Measurements from ENCODE around the gene DAZAP1.

Gene DAZAP1

DNA sequence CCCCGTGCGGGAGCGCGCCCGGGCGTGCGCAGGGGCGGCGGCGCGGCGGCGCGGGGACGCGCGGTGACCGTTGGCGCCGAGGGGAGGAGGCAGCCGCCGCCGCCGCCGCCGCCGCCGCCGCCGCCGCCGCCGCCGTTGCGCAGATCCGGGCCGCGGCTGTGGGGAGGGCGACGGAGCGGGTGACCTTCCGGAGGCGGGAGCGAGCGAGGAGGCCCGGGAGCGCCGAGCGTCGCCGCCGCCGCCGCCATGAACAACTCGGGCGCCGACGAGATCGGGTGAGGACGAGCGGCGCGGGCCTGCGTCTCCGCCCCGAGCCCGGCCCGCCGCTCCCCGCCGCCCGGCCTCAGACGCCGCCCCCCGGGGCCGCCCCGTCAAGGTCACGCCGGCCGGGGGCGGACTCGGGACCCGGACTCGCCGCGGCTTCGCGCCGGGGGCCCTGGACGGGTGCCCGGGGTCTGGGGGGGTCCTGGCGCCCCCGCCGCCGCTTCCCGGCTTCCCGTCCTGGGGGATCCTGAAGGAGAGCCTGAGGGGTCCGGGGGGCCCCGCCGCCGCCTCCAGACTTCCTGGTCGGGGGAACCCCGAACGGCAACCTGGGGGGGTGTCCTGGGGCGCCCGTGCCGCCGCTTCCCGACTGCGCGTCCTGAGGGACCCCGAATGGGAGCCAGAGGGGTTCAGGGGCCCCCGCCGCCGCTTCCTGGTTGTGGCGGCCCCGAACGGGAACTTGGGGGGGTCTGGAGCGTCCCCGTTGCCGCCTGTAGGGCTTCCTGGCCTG lies at the start of gene DAZAP1:
TSS of gene DAZAP1 (plus strand) at position 59 of the 772 bp plus-strand sequence. CDS start at position 247, 188 bp downstream.
- no peak for DNase-seq (ENCODE audit: extremely low read depth, low read depth)
- TF ChIP-seq, protein P1, sequence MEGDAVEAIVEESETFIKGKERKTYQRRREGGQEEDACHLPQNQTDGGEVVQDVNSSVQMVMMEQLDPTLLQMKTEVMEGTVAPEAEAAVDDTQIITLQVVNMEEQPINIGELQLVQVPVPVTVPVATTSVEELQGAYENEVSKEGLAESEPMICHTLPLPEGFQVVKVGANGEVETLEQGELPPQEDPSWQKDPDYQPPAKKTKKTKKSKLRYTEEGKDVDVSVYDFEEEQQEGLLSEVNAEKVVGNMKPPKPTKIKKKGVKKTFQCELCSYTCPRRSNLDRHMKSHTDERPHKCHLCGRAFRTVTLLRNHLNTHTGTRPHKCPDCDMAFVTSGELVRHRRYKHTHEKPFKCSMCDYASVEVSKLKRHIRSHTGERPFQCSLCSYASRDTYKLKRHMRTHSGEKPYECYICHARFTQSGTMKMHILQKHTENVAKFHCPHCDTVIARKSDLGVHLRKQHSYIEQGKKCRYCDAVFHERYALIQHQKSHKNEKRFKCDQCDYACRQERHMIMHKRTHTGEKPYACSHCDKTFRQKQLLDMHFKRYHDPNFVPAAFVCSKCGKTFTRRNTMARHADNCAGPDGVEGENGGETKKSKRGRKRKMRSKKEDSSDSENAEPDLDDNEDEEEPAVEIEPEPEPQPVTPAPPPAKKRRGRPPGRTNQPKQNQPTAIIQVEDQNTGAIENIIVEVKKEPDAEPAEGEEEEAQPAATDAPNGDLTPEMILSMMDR (IDR thresholded peaks at IDR 0.05; ENCODE audit: low read depth, low read length), result no peak

DNA sequence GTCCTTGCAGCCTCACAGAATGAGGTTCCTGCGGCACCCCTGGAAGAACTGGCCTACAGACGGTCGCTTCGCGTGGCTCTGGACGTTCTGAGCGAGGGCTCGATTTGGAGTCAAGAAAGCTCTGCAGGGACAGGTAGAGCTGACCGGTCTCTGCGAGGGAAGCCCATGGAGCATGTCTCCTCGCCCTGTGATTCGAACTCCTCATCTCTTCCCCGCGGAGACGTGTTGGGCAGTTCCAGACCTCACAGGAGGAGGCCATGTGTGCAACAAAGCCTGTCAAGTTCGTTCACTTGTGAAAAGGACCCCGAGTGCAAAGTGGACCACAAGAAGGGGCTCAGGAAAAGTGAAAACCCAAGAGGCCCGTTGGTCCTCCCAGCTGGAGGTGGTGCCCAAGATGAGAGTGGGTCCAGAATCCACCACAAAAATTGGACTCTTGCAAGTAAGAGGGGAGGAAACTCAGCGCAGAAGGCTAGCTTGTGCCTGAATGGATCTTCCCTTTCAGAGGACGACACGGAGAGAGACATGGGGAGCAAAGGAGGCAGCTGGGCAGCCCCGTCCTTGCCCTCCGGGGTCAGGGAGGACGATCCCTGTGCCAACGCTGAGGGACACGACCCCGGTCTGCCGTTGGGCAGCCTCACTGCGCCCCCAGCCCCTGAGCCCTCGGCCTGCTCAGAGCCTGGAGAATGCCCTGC lies 47.1 kb upstream of the DAZAP1 start:
- DNase-seq (ENCODE audit: extremely low read depth, low read depth), result no peak
- TF ChIP-seq, protein P1 (IDR thresholded peaks at IDR 0.05; ENCODE audit: low read depth, low read length), result no peak

DNA sequence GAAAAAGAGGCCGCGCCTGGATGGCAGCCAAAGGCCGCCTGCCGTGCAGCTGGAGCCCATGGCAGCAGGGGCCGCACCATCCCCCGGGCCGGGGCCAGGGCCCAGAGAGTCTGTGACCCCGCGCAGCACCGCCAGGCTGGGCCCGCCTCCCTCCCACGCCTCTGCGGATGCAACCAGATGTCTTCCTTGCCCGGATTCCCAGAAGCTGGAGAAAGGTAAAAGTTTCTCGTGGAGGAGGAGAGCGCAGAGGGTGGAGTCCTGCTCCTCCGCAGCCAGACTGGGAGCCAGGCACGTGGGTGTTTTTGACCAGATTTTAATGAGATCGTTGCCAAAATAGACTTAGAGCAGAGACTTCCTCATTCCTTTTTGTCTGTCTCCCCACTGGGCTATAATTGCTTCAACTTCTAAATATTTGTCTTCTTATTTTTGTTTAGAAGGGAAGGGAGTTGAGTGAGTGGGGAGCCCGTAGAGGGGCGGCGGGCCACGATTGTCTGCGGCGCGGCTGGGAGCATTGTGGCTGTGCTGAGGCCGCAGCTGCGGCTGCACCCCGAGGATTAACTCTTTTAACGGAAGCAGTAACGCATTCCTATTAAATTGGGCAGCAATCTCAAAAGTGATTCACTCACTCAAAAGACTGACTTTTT lies 46.4 kb upstream of the DAZAP1 start:
- DNase-seq (ENCODE audit: extremely low read depth, low read depth), result peak; percentile 62

DNA sequence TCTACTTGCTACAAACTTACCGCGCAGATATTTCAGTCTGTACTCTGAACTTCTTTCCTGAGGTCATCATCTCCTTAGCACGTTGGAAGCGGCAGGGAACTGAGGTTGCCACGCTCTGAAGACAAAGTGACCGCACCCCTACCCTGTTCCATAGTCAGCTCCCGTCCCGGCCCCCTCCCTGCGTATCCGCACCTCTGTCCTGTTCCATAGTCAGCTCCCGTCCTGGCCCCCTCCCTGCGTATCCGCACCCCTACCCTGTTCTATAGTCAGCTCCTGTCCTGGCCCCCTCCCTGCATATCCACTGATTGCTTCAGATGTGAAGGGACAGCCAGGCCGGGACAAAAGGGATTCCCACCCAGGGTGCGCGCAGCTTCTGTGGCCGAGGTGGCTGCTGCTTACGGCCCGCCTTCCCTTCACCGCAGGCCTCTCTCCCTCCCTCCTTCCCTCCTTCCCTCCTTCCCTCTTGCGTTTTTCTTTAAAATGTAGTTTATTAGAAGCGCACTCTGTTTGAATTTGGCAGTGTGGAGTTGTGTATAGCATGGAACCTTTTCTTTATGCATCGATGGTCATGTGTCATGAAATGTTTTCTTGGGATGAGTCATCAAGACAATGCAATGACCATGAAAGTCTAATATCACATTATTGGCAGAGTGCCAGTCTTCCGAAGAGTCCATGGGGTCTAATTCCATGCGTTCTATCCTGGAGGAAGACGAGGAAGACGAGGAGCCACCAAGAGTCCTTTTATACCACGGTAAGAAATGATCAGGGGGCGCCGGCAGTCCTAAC lies 45.6 kb upstream of the DAZAP1 start:
- DNase-seq (ENCODE audit: extremely low read depth, low read depth), result no peak
- TF ChIP-seq, protein P1 (IDR thresholded peaks at IDR 0.05; ENCODE audit: low read depth, low read length), result no peak

More for the DNA sequence above, 46.4 kb upstream of the DAZAP1 start:
- TF ChIP-seq, protein P1 (IDR thresholded peaks at IDR 0.05; ENCODE audit: low read depth, low read length), result no peak; the same call in 1 of the 2 replicates

DNA sequence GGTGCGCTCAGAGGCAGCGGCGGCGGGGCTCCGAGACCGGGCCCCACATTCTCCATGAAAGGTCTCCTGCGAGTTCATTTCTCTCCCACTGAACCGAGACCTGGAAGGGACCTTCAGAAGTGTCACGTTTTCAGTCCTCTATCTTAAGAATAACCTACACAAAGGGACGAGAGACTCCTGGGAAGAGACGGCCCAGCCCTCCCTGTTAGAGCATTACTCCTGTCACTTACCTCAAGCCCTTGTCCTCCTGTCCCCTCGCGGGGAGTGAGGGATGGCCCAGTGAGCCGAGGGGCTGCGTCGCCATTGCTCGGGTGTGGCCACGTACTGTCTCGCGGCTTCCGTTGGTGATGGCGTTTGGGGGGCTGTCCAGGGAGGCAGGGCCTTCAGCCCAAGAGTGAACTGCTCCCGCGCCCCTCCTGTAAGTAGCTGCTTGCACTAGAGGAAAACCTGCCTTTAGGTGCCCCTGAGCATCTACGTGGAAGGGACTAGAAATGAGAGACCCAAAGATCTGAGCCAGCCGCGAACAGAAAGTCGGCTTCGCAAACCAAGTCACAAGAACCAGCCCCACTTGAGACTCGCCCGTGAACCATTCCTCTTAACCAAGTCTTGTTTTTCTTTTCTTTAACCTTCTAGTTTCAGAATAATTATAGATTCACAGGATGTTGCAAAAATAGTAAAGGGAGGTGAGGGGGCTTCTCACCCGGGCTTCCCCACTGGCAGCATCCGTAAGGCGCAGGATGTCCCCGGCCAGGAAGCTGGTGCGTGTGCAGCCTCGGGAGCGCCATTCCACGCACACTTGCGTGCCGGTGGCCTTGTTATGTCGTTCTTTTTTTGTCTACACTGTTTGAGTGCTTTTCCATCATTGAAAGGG lies 44.8 kb upstream of the DAZAP1 start:
- DNase-seq (ENCODE audit: extremely low read depth, low read depth), result no peak
- TF ChIP-seq, protein P1 (IDR thresholded peaks at IDR 0.05; ENCODE audit: low read depth, low read length), result no peak

DNA sequence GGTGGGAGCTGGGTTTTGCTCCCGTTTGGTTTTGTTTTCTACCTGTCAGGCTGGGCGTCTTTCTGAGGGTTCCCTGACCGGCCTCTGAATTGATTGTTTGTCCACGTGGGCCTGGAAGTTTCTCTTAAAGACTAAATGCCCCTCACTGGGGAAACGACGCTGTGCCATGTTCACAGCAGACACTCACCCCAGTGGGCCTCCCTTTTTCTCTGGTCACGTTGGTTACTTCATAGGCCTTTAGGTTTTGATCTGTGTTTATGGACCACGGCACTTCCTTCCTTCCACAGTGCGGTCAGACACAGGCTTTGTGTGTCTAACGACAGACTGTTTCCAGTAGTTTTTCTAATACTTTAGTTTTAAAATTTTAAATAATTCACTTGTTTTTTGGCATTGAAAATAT lies 43.8 kb upstream of the DAZAP1 start:
- no peak for DNase-seq (ENCODE audit: extremely low read depth, low read depth)

More for the DNA sequence above, 43.8 kb upstream of the DAZAP1 start:
- TF ChIP-seq, protein P1 (IDR thresholded peaks at IDR 0.05; ENCODE audit: low read depth, low read length), result no peak

Measured in AG09319 (cell line).